T follicular helper cell (primary cell): ENCODE measurements around the gene GNG7.
"Not testable (repeated sequence)": the region's sequence is repeated elsewhere in the genome, so short reads cannot be mapped to it uniquely, and the experiment has no call there.

Experiments
- DNase-seq: peaks from one replicate; pipeline ENCODE4 v3.0.0-alpha.2; 2020; ENCODE audit warnings: low read depth

GNG7 gene

DNA sequence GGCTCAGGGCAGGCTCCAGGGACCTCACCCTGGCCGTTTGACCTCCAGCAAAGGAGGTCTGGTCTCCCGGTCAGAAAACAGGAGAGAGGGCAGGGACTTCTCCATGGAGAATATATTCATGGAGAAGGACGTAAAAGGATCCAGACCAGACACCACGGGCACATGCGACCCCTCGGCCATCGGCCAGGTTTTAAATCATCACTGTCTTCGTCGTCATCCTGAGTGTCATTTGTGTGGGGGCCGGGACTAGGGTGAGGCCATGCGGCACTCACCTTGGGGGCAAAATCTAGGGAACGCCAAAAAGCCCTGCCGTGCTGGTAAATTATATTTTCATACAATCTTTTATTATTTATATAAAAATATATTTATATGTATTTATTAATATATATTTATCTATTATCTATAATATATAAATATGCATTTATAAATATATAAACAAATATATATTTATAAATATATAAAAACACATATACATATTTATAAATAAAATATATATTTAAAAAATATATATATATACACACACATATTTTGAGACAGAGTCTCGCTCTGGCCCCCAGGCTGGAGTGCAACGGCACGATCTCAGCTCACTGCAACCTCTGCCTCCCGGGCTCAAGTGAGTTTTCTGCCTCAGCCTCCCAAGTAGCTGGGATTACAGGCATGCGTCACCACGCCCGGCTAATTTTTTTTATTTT lies 151.2 kb downstream of the GNG7 start:
- DNase-seq: no peak

DNA sequence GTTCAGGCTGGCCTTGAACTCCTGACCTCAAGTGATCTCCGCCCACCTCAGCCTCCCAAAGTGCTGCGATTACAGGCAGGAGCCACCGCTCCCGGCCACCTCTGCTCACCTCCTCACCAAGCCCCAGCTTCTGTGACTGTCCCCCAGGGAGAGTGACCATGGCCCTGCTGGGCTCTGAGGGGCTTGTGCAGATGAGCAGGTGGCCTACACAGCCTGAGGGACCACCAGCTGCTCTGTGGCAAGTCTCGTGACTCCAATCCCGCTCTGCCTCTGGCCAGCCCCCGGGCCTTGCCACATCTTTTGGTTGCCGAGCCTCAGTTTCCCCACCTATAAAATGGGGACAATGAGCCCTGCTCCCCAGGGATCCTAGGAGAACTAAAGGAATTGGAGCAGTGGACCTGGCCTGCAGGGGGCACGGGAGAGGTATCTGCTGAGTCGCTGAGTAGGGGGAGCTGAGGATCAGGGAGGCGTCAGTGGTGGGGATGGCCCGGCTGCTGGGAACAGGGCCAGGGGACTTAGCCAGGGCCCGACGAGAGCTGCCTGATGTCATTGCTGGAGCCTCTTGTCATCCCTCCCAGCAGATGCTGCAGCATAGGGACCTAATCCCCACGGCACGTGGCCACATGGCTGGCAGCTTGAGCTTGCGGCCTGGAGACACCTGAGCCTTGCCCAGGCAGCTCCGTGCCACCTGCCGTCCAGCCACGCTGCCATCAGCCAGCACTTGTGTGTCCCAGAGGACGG lies 151.9 kb downstream of the GNG7 start:
- no peak for DNase-seq

DNA sequence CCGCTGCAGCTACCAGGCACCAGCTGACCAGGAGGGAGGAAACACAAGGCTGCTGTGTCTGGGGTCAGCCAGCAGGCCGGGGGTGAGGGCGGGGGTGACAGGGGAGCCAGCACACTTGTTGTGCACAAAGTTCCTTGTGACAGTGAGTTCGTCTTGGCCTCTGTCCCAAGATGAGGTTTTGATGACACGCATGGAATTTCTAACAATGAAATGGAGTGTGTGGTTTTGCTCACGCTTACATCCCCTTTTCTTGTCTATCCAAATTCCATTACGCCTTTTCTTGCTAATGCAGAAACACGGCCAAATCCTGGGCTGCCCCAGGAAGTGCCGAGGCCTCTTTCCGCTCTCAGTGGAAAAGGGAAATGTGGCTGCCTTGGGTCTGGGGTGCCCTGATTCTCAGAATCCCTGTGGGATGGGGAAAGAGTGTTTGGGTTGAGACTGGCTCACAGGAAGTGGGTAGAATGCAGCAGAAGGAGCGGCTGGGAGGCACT lies 152.7 kb downstream of the GNG7 start:
- no peak for DNase-seq

DNA sequence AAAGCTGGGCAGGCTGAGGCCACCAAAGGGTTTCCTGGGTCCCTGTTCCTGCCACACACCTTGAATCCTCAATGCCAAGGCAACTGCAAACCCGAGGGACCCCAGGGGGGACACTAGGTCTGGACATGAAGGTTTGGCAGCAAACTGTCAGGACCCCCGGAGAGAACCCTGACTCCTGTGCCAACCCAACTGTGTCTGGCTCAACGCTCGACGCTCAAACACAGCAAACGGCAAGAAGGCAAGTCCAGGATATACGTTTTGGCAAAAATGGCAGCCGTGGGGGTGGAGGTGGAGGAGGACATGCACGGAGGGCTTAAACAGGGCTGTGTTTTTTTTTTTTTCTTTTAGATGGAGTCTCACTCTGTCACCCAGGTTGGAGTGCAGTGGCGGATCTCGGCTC lies 153.5 kb downstream of the GNG7 start:
- DNase-seq: no peak

DNA sequence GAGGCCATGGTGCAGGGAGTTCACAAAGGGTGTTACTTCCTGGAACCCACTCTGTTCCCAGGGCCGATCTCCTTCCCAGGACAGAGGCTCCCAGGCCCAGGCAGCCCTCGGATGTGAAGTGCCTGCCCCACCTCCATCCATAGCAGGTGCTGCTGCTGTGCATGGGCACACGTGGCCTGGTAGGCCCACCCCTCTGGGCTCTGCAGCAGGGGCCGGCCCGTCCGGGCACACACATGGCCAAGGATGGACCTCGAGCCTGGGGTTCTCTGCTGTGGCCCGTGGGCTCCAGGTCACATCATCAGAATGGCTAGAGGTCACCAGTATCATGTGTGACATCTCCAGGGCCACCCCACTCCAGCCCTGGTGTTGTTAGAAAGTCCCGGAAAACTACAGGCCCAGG lies 154.8 kb downstream of the GNG7 start:
- DNase-seq: no peak

DNA sequence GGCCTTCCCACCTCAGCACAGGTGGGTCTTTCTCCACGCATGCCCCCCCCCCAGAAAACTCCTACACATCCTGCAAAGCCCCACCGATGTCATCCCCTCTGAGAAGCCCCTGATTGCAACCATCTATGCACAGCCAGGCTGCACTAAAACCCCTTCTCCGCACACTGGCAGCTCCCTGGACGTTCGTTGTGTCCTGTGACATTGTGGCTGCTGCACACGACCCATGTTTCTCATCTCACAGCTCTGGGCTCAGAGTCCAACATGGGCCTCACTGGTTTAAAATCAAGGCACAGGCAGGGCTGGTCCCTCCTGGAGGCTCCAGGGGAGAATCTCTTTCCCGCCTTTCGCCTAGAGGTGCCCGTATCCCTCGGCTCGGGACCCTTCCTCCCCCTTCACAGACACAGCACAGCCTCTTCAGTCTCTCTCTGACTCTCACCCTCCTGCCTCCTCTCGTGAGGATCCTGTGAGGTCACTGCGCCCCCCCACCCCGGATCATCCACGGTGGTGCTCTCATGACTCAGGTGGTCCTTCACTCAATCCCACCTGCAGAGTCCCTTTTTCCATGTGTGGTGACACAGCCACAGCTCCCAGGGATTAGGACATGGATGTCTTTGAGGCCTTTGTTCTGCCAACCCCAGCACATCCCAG lies 155.3 kb downstream of the GNG7 start:
- no peak for DNase-seq

DNA sequence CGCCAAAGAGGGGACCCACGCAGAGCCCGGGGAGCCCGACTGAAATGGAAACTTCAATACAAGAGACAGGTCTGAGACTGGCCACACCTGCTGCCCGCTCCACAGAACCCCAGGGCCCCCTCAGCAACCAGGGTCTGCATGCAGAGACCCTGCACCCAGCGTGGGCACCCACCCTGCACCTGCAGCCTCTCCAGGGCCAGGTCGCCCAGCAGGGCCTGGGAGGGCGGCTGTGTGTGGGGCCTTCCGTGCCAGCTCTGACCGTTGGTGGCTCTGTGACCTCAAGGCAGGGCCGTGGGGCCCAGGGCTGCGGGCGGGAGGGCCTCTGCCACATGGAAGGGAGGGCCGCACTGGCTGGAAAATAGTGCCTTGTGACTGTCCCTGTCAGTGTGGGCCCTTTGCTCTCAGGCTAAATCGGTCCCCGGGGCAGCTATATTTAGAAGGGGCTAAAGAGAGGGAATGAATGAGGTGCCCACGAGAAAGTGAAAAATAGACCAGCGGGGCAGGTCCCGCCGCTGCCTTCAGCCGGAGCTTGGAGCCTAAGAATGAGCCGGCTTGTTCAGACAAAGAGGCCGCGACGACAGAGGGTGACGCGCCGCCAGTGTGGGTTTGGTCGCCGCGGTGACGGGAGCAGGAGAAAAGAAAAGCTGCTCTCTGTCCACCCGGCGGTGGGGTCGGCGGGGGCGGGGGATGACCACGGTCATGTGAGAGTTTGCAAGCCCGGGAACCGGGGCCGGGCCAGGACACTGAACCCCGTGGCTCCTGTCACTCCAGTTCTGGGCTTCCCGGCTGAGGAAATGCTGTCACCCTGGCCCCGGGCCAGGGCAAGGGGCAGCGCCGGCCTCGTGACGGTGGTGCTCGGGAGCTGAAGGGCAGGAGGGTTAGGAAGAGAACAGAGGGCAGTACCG lies 156.1 kb downstream of the GNG7 start:
- DNase-seq: no peak

DNA sequence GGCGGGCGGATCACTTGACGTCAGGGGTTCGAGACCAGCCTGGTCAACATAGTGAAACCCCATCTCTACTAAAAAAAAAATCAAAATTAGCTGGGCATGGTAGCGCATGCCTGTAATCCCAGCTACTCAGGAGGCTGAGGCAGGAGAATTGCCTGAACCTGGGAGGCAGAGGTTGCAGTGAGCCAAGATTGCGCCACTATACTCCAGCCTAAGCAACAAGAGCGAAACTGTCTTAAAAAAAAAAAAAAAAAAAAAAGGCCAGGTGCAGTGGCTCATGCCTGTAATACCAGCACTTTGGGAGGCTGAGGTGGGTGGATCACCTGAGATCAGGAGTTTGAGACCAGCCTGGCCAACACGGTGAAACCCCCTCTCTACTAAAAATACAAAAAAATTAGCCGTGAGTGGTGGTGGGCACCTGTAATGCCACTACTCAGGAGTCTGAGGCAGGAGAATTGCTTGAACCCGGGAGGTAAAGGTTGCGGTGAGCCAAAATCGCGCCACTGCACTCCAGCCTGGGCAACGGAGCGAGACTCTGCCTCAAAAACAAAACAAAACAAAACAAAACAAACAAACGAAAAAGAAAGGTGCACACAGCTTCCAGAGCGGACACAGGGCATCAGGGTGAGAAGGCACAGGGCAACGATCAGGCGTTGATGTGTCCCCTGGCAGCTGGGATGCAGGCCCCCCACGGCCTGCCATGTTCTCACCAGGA lies 156.9 kb downstream of the GNG7 start:
- not testable (repeated sequence) for DNase-seq

DNA sequence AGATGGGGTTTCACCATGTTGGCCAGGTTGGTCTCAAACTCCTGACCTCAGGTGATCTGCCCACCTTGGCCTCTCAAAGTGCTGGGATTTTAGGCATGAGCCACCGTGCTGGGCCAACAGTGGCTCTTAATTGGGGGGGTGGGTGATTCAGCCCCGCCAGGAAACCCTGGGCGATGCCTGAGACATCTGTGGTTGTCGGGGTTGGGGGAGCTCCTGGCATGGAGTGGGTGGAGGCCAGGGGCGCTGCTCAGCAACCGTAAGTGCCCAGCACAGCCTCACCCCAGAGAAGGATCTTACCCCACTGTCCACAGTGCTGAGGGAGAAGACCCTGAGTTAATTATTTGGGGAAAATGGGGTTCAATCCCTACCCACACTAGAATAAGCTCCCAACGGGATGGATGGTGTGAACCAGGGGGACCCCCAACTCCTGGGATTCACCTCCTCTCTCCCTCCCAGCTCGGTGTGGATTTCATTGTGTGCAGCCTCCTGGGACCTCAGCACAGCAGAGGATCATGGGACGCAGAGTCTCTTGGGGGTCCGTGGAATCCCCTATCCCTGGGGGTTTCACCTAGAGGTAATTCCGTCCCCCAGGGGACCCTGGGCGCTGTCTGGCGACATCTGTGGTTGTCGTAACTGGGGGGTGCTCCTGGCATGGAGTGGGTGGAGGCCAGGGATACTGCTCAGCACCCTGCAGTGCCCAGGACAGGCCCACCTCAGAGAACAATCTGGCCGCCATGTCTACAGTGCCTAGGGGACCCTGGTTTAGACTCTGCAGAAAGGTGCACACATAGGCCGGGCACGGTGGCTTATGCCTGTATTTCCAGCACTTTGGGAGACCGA lies 157.7 kb downstream of the GNG7 start:
- DNase-seq: no peak

DNA sequence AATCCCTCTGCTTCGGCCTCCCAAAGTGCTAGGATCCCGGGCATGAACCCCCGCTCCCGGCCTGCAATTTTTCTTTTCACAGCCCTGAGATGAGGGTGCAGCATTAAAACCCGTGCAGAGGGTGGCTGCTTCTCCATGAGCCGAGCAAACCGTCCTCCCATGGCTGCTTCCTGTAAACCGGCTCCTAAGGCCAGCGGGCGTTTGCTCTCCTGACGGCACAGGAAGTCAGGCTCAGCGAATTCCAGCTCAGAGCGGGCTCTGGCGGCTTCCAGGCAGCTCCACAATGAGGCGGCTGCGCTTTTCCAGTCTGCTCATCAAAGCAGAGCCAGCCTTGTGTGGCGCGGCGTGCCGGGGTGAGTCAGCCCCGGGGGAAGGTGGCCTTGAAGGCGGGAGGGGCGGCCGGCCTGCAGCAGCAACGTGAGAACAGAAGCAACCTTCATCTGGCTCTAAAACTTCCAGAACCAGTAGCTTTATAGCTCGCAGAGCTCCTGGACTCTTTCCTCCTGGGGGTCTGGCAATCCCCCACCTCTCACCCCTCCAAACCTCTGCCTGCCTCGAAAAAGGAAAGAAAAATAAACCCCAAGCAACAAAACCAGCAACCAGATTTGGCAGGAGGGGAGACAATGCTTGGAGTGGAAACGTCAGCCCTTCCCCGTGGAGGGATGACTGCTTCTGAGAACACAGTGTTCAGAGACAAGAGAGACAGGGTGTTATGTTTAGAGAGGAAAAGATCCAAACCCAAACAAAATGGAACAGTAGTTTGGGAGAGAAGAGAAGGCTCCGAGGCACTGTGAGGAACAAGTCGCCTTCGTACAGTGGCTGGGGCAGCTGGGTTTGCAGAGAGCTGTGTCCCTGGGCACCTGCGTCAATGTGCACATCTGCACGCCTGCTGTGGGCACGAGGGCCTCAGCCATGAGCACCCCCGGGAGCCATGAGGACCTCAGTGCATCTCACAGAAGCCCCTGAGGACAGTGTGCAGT lies 158.7 kb downstream of the GNG7 start:
- DNase-seq: peak; percentile 30

DNA sequence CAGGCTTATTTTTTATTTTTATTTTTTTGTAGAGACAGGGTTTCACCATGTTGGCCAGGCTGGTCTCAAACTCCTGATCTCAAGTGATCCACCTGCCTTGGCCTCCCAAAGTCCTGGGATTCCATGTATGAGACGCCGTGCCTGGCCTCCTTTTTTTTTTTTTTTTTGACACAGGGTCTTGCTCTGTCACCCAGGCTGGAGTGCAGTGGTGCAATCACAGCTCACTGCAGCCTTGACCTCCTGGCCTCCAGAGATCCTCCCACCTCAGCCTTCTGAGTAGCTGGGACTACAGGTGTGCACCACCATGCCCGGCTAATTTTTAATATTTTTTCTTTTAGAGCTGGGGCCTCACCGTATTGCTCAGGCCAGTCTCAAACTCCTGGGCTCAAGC lies 159.4 kb downstream of the GNG7 start:
- not testable (repeated sequence) for DNase-seq

DNA sequence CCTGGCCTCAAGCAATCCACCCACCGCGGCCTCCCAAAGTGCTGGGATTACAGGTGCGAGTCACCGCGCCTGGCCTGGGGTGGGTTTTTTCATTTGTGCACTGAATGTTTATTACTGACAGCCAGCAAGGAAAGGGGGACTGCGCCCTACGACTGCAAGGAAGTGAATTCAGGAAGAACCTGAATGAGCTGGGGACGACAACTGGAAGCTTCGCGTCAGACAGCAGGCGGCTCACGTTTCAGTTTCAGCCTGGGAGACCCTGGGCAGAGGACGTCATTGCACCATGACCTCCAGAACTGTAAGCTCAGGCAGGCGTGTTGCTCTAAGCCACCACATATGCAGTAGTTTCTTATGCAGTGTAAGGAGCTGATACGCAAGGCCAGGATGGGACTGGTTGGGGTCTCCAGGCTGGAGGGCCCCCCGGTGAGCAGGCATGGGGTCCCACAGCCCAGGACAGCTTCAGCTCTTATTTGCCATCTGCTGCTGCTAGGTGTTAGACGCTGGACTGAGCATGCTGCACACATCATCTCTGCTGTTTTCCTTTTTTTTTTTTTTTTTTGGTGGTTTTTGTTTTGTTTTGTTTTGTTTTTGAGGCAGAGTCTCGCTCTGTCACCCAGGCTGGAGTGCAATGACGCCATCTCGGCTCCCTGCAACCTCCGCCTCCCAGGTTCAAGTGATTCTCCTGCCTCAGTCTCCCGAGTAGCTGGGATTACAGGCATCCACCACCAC lies 160.0 kb downstream of the GNG7 start:
- no peak for DNase-seq

DNA sequence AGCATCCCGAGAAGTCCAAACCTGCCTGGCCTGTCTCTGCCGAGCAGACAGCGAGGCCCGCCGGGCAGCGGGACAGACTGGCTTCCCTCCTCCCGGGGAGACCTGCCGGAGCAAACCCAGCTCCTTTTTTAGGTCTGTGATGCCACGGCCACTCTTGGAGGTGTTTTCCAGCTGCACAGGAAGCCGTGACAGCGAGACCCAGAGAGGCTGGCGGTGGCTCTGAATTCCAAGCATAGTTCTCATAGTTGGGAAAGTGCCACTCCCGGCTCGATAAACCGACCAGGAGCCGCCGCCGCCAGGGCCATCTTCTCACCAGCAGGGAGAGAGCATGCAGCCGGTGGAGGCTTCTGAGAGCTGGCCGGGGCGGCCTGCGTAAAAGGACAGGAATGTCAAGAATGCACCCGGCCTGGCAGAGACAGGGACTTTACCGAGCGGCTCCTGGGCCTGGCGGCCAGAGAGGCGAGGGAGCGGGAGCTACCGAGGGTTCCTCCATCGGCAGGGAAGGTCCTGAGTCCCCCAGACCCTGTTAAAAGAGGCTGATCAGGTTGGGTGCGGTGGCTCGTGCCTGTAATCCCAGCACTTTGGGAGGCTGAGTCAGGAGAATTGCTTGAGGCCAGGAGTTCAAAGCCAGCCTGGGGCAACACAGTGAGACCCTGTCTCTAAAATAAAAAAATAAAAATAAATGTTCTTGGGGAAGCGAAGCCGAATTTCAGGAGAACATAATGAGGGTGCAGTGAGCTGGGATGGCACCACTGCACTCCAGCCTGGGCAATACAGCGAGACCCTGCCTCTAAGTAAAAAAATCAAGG lies 161.6 kb downstream of the GNG7 start:
- no peak for DNase-seq

DNA sequence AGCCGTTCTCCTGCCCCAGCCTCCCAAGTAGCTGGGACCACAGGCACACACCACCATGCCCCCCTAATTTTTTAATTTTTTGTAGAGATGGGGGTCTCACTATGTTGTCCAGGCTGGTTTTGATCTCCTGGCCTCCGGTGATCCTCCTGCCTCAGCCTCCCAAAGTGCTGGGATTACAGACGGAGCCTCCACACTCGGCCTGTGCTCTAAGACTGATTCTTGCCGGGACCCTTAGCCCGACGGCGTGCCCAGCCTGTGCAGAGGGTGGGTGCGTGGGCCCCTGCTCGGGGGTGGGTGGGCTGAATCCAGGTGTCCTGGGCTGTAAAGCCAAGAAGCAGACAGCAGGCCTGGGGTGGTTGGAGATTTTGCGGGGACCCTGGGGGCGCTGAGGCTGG lies 162.2 kb downstream of the GNG7 start:
- no peak for DNase-seq

DNA sequence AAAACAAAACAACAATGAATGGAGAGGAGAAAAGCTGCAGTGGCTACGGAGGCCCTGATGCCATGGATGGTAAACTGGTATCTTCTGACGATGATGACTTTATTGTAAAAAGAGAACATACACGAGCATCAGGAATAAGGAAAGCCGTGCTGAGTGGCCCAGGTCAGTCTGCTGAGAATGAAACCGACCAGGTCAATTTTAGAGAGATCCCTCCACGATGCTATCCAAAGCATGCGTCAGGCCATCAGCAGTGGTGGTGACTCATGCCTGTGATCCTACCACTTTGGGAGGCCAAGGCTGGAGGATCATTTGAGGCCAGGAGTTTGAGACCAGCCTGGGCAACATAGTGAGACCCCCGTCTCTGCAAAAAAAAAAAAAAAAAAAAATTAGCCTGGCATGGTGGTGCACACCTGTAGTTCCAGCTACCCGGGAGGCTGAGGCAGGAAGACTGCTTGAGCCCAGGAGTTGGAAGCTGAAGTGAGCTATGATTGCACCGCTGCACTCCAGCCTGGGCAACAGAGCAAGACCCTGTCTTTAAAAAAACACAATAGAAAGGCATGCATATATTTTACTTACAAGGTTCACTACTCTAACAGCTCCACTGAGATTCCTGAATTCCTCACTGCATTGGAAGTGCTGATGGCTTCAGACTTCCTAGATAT lies 164.3 kb downstream of the GNG7 start:
- DNase-seq: no peak

DNA sequence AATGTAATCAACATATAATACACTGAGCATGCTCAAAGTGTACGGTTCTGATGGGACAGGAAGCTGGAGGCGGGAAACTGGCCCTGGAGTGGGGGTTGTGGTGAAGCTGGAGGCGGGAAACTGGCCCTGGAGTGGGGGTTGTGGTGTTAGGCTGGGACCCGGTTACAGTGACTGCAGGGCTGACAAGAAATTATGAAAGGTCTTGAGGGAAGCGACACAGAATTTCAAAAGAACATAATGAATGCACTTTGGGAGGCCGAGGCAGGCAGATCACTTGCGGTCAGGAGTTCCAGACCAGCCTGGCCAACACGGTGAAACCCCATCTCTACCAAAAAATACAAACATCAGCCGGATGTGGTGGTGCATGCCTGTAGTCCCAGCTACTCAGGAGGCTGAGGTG lies 164.9 kb downstream of the GNG7 start:
- not testable (repeated sequence) for DNase-seq

DNA sequence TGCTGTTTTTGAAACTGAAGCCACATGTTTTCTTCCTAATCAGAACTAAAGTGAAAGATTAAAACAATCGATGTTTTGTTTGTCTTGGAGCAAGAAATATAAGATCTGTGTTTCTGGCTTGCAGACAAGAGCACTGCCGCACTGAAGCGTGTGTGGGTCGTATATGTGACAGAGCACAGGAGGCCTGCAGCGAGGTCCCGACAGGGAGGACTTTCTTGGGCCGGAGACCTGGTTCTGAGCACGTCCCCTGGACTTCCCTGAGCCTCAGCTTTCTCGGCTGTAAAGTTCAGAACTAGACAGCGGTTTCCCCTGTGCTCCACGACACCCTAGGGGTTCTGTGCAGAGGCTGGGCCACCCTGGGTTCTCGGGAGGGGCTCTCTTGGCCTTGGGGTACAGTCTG lies 166.0 kb downstream of the GNG7 start:
- DNase-seq: no peak
